ENCODE results near the gene LYPLAL1. TPM values are rescaled to one million over a fixed set of nuclear protein-coding genes. Genes with fewer than 3 reads are reported as not detected.

The LYPLAL1 gene
- total RNA-seq, 1 experiment from 2014 or later = 21.1 TPM

GRCh38 chr1:219206350-219206749, 32.7 kb downstream of the LYPLAL1 start:
- Mint-ChIP-seq H3K27me3 (ENCODE audit: low read depth) (no peaks in the 10 kb centered on the region), H3K4me1 (no peaks in the 10 kb centered on the region), H3K9me3 (no peaks in the 10 kb centered on the region), H3K27ac (no peak overlapping the region), H3K36me3 (ENCODE audit: insufficient read depth in 1 of 3, low read depth in 3 of 3) (peaks cover 0 to 1% (median 0%) of the 10 kb centered on the region in 3 experiments; a peak in 2 of 7 replicates), H3K4me3 (no peak overlapping the region)
- no peak overlapping the region for H3K27ac ChIP-seq (ENCODE audit: insufficient read length, low read depth, low read length)
- no peak overlapping the region for H2BK12ac ChIP-seq (ENCODE audit: insufficient read length, low read depth, low read length)
- H4K91ac ChIP-seq (ENCODE audit: insufficient read length, low read depth, low read length) = no peak overlapping the region
- H3K18ac ChIP-seq (ENCODE audit: insufficient read length, low read depth, low read length) = no peak overlapping the region
- no peak overlapping the region for H3K4me2 ChIP-seq (ENCODE audit: insufficient read depth, insufficient read length, low read length)
- no peak overlapping the region for H4K8ac ChIP-seq (replicated peaks; ENCODE audit: insufficient read length, low read depth, low read length)
- H3K4me1 ChIP-seq (ENCODE audit: insufficient read depth, low read length) = no peaks in the 10 kb centered on the region
- H2BK5ac ChIP-seq (ENCODE audit: insufficient read length, low read length) = no peak overlapping the region
- no peak overlapping the region for H2AK5ac ChIP-seq (ENCODE audit: insufficient read length, low read length)
- no CpG with 5 or more reads among the region's 2 CpGs for WGBS (ENCODE audit: extremely low coverage, insufficient read length, low lambda C conversion rate)
- no peaks in the 10 kb centered on the region for H3K79me1 ChIP-seq (ENCODE audit: insufficient read depth, low read depth, low read length, poor library complexity, severe bottlenecking)
- H2BK15ac ChIP-seq (ENCODE audit: low read depth, low read length) = no peak overlapping the region
- H3K23ac ChIP-seq (ENCODE audit: insufficient read length, low read depth, low read length) = no peak overlapping the region
- H3K79me2 ChIP-seq (ENCODE audit: insufficient read depth, low read length) = no peaks in the 10 kb centered on the region
- no peak overlapping the region for H3K56ac ChIP-seq (ENCODE audit: insufficient read length, low read depth, low read length)
- H2BK120ac ChIP-seq (ENCODE audit: low read depth, low read length, poor library complexity, severe bottlenecking) = no peak overlapping the region
- H3K9ac ChIP-seq (ENCODE audit: extremely low read depth, insufficient read length, low read length) = no peak overlapping the region
- no peaks in the 10 kb centered on the region for H3K23me2 ChIP-seq (ENCODE audit: insufficient read length, low read depth, low read length, poor library complexity, severe bottlenecking)
- H2AFZ ChIP-seq (ENCODE audit: low read length) = no peak overlapping the region
- no peak for DNase-seq
- H3K9me3 ChIP-seq (ENCODE audit: control insufficient read depth, low read depth, low read length) = no peaks in the 10 kb centered on the region
- H3K14ac ChIP-seq (ENCODE audit: insufficient read depth, low read length) = no peak overlapping the region
- no peak for TF ChIP-seq CTCF (conservative IDR thresholded peaks at IDR 0.05)
- no peak overlapping the region for H2BK20ac ChIP-seq (ENCODE audit: low read depth, low read length, poor library complexity, severe bottlenecking)
- no peak overlapping the region for H3K4ac ChIP-seq (ENCODE audit: low read depth, low read length)
- no peak overlapping the region for H3T11ph ChIP-seq (ENCODE audit: low read length)
- H3K27me3 ChIP-seq (ENCODE audit: insufficient read depth, low read length) = no peaks in the 10 kb centered on the region
- H4K20me1 ChIP-seq (ENCODE audit: control insufficient read depth, insufficient read depth, insufficient read length) = no peaks in the 10 kb centered on the region
- H4K5ac ChIP-seq (ENCODE audit: insufficient read length, low read depth, low read length) = no peak overlapping the region
